ENCODE results near the gene OXT.

OXT gene

DNA sequence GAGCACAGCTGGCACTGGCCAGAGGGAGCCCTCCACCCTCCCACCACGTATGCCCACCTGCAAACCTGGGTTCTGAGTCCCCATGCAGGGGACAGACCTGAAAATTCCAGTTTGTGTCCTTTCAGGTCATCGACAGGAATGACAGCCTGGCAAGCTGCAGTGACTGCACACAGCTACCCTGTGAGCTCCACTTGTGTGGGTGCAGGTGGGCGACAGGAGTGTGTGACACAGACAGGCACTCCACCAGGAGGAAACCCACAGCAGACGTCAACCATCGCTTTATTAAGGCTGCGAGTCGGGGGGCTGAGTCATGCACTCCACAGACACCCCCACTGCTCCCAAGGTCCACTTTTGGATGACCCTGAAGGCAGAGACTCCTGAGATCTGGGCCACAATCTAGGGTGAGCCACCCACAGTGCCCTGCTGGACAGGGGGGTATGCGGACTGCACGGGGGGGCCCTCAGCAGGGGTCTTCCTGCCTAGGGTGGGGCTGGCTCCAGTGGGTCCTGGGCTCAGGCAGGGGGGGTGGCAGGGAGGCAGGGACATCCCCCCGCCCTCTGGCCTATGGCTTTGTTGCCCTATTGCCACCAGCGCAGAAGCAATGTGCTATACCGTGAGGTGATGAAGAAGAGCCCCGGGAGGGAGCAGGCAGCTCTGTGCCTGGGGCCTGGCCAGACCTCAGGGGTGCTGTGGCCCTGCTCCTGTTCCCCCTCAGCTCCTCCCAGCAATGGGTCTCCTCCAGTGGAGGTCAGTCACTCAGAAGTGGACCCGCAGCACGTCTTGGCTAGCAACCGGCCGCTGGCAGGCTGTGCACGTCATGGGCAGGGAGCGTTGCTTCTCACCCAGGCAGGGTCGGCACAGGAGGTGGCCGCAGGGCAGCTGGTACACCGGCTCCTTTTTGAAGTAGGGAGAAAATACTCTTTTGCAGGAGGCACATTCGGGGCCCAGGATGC lies 38.2 kb downstream of the OXT start:
- no peak for DNase-seq (ENCODE audit: low read depth)

DNA sequence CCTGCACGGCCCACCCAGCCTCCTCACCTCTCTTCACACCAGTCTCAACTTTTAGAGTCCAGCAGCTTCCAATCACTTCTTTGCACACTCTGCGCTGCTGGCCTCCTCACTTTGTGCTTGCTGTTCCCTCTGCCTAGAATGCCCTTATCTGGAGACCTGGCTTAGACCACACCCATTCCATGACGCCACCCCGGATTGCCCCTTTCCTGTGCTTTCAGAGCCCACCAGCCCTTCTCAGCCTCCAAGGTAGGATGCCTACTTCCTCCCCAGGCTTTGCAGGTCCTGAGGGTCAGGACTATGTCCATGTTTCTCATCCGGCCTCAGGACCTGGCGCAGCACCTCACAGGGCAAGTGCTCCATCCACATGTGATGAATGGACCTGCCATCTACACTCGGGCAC lies 40.1 kb downstream of the OXT start:
- no peak for DNase-seq (ENCODE audit: low read depth)

DNA sequence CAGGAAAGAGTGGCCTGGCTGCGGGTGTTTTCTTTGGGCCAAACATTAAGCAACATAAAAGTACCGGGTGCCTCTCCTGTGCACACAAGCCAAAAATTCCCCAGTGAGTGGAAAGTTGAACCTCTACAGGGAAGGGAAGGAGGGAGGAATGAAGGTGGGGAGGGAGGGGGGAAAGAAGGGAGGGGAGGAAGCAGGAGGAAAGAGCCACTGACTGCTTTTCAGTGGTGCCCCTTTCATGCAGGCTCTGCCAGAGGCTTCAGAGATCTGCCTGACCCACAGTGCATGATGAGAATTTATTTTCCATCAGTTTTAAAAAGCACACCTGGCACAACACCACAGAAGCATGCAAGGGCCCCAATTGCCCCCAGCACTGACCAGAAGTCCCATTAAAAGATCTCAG lies 40.6 kb downstream of the OXT start:
- DNase-seq (ENCODE audit: low read depth): no peak

DNA sequence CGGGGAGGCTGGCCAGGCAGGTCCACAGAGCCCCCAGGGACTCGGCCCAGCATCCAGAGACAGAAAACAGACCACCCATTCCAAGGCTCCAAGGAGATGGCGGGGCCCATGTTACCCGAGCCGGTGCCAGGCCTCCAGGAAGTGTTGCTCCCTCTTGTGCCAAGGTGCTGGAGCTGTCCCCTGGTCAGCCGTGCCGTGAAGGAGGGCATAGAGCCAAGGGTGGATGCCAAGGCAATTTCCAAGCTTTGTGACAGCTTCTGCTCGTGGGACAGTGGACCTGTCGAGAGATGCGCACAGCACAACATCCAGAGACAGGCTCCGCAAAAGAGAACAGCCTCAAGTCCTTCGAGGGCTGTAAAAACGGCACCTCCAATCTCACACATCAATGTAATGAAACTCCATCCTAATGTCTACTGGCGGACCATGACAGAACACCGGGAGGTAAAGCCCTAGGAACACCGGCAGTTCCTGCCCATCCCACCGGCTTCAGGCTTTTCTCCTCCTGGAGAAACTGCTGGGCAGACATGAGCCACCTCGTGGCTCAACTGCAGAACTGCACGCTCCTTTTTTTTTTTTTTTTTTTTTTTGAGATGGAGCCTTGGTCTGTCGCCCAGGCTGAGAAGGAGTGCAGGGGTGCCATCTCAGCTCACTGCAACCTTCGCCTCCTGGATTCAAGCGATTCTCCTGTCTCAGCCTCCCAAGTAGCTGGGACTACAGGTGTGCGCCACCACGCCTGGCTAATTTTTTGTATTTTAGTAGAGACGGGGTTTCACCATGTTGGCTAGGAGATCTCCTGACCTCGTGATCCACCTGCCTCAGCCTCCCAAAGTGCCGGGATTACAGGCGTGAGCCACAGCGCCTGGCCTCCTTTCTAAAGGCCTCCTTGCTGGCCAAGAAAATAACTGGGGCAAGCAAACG lies 44.0 kb downstream of the OXT start:
- DNase-seq (ENCODE audit: low read depth): peak; percentile 72

DNA sequence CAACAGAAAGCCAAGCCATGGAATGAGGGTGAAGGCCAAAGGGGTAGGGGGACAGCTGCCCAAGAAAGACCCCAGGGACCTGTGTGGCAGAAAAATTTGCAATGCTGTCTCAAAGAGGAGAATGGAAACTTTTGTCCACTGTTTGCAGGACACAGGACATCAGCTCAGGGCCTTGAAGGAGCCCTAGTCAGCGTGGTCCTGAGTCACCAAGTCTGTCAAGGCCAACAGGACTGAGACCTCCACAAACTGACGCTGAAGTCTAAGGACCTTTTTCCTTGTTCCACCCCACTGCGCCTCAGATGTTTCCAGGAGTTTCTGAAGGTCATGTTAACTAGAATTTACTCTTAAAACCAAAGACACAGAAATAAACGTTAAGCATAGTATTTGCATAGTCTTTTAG lies 44.9 kb downstream of the OXT start:
- DNase-seq (ENCODE audit: low read depth): no peak

DNA sequence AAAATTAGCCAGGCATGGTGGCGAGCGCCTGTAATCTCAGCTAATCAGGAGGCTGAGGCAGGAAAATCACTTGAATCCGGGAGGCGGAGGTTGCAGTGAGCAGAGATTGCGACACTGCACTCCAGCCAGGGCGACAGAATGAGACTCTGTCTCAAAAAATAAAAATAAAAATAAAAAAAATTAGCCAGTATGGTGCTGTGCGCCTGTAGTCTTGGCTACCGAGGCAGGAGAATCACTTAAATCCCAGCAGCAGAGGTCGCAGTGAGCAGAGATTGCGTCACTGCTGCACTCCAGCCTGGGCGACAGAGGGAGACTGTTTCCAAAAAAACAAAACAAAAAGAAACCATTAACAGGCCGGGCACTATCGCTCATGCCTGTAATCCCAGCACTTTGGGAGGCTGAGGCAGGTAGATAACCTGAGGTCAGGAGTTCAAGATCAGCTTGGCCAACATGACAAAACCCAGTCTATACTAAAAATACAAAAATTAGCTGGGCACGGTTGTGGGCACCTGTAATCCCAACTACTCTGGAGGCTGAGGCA lies 46.5 kb downstream of the OXT start:
- peak; percentile 62 for DNase-seq (ENCODE audit: low read depth)

DNA sequence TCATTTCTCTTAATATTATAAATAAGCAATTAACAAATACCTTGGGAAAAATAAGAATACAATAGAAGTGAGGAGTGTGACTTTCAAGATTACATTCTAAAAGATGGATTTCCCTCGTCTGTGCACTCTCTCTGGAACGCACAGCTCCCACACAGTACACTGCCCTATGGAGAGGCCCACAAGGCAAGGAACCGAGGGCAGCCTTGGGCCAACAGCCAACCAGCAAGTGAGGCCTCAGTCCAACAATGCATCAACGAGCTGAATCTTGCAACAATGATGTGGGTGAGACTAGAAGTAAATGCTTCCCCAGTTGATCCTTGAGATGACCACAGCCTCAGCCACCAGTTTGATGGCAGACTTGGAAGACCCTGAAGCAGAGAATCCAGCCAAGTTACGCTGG lies 47.6 kb downstream of the OXT start:
- DNase-seq (ENCODE audit: low read depth): no peak

DNA sequence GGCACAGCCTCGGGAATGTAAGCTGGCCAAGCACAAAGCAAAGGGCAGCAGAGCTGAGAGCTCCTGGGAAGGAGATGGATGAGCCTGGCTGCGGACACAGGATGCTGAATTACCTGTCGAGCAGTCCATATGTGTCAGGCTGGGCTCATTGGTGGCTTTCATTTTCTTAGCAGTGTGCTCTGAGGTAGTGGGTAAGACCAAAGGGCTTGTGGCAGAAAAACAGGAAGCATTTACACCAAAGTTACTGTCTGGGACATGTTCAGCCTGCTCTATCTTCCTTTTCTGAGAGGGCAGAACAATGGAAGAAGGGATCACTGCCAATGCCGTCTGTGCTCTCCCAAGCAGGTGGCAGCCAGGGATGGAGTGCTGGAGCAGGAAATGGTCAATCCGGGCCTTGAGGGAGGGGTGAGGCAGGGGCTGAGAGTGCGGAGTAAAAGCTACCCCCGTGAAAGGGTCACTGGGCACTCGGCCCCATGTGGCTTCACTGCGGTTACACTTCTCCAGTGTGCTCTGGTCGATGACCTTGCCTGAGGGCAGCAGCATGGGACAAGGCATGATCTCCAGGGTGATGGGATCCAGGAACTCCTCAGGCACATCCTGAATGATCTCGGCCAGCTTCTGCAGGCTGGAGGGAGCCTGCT lies 50.0 kb downstream of the OXT start:
- no peak for DNase-seq (ENCODE audit: low read depth)

Data from ELR (cell line).